Measurements from ENCODE around the gene SLC25A44. TPM values are rescaled to one million over a fixed set of nuclear protein-coding genes. Genes with fewer than 3 reads are reported as not detected.

The SLC25A44 gene
- total and polyA plus RNA-seq, 2 of the 8 experiments (the other 6 are each of a cell fraction or from before 2014, with no cell fraction given) = 23.4 to 32.1 TPM

GRCh38 chr1:156236164-156236563, 42.3 kb downstream of the SLC25A44 start:
- H3K79me1 ChIP-seq (ENCODE audit: low read depth, low read length) = no peaks in the 10 kb centered on the region; the same call in 1 of the 2 replicates
- H3K27me3 ChIP-seq (replicated peaks in 1 of 4; ENCODE audit: control insufficient read depth in 3 of 4, extremely low read depth in 1 of 4, insufficient read depth in 3 of 4, low read length in 3 of 4) = no peaks in the 10 kb centered on the region
- no peak overlapping the region for H4K8ac ChIP-seq (ENCODE audit: extremely low read depth, insufficient read depth, low read length)
- H3K23me2 ChIP-seq (ENCODE audit: low read depth, low read length) = no peaks in the 10 kb centered on the region
- peaks cover 22 to 45% (median 29%) of the 10 kb centered on the region in 4 experiments; a peak in 7 of 8 replicates for H3K36me3 ChIP-seq (ENCODE audit: control insufficient read depth in 2 of 4, insufficient read depth in 4 of 4, low read length in 3 of 4)
- no peak overlapping the region for H3K18ac ChIP-seq (ENCODE audit: extremely low read depth, low read length)
- H2BK120ac ChIP-seq (replicated peaks; ENCODE audit: low read depth, low read length) = no peak overlapping the region
- ChIA-PET POLR2A (ENCODE audit: partially characterized antibody) (interaction anchor here (1.6 to 12.7 kb wide), 2 partner anchors 11 to 23 kb away, joined by 3 to 82 read pairs; partner anchors contain the start of genes PAQR6 and PMF1), CTCF (ENCODE audit: partially characterized antibody) (interaction anchor here (0.5 to 47.2 kb wide), 5 partner anchors 11 to 139 kb away, joined by 3 to 1265 read pairs (median 9); partner anchors contain the start of gene SEMA4A)
- no peak overlapping the region for H3K4me2 ChIP-seq (ENCODE audit: insufficient read depth in 1 of 2, low read depth in 2 of 2, low read length in 2 of 2)
- no peak overlapping the region for H4K91ac ChIP-seq (replicated peaks; ENCODE audit: insufficient read length, low read length)
- H3K9ac ChIP-seq (replicated peaks in 1 of 4; ENCODE audit: extremely low read depth in 1 of 4, low read depth in 3 of 4, low read length in 3 of 4) = no peak overlapping the region
- H3K4me1 ChIP-seq (replicated peaks in 1 of 4; ENCODE audit: control insufficient read depth in 3 of 4, insufficient read depth in 4 of 4, low read length in 3 of 4) = no peaks in the 10 kb centered on the region; a peak in 1 of 7 replicates
- H4K5ac ChIP-seq (ENCODE audit: insufficient read length, low read depth, low read length) = no peak overlapping the region
- no peak overlapping the region for H3K56ac ChIP-seq (replicated peaks; ENCODE audit: insufficient read length, low read depth, low read length)
- H3K4me3 ChIP-seq (ENCODE audit: extremely low read depth in 1 of 4, insufficient read depth in 2 of 4, low read depth in 3 of 4, low read length in 4 of 4) = no peak overlapping the region
- no peaks in the 10 kb centered on the region for H3K79me2 ChIP-seq (ENCODE audit: control insufficient read depth in 1 of 2, insufficient read depth in 2 of 2, low read length in 2 of 2)
- H2BK20ac ChIP-seq (ENCODE audit: low read length) = no peak overlapping the region
- H2BK15ac ChIP-seq (ENCODE audit: low read length) = no peak overlapping the region
- no peaks in the 10 kb centered on the region for H3K9me3 ChIP-seq (ENCODE audit: insufficient read depth in 2 of 2, low read depth in 1 of 2, low read length in 1 of 2)
- H2BK12ac ChIP-seq (ENCODE audit: low read depth, low read length) = no peak overlapping the region
- H3K23ac ChIP-seq (ENCODE audit: insufficient read length) = no peak overlapping the region
- H3K14ac ChIP-seq (ENCODE audit: insufficient read length) = no peak overlapping the region
- no peak overlapping the region for H3K27ac ChIP-seq (ENCODE audit: low read depth, low read length)
- DNase-seq (ENCODE audit: low read depth in 1 of 2, low spot score in 2 of 2) = no peak
- H3K4ac ChIP-seq (replicated peaks; ENCODE audit: insufficient read length, low read depth, low read length) = no peak overlapping the region
- no peak overlapping the region for H2AFZ ChIP-seq (ENCODE audit: low read length)
- WGBS, 2 experiments (ENCODE audit: extremely low coverage in 1 of 2, insufficient coverage in 1 of 2, insufficient read length in 1 of 2, insufficient replicate concordance in 2 of 2, low coverage in 1 of 2, low lambda C conversion rate in 2 of 2, missing lambda C conversion rate in 1 of 2) = 95% methylated on average over 12 of the region's 12 CpGs; no CpG with 5 or more reads in 1 of the 2 experiments
- no peak for FAIRE-seq
- H2AK5ac ChIP-seq (ENCODE audit: low read depth, low read length) = no peak overlapping the region
- H4K20me1 ChIP-seq (replicated peaks in 1 of 2; ENCODE audit: control insufficient read depth in 1 of 2, insufficient read depth in 2 of 2, low read length in 2 of 2) = peaks cover 0 to 2% of the 10 kb centered on the region in 2 experiments
- no peak overlapping the region for H2BK5ac ChIP-seq (ENCODE audit: low read depth, low read length)
- no peak for TF ChIP-seq ASH2L (IDR thresholded peaks at IDR 0.05; ENCODE audit: low read length)
- no peak for TF ChIP-seq RAD21 (IDR thresholded peaks at IDR 0.05 in 1 of 2, conservative IDR thresholded peaks at IDR 0.05 in 1 of 2; ENCODE audit: low read depth in 2 of 2, low read length in 2 of 2)
- TF ChIP-seq FOSL1 (IDR thresholded peaks at IDR 0.05; ENCODE audit: insufficient read depth, low read depth, low read length) = no peak
- TF ChIP-seq SIX5 (IDR thresholded peaks at IDR 0.05; ENCODE audit: low read depth, low read length) = no peak
- no peak for TF ChIP-seq KDM4A (IDR thresholded peaks at IDR 0.05; ENCODE audit: low read depth, low read length, severe bottlenecking)
- TF ChIP-seq CEBPB (IDR thresholded peaks at IDR 0.05; ENCODE audit: low read depth, low read length) = no peak
- TF ChIP-seq, protein P1, sequence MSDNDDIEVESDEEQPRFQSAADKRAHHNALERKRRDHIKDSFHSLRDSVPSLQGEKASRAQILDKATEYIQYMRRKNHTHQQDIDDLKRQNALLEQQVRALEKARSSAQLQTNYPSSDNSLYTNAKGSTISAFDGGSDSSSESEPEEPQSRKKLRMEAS (IDR thresholded peaks at IDR 0.05) = no peak
